HEK293 (cell line): ENCODE measurements around the gene TEX14.

ENCODE experiments used
- GLIS2 ChIP-seq: fragments of 450-650 bp; formaldehyde crosslinking; IDR thresholded peaks from 2 replicates; pipeline ENCODE4 v1.5.1; 2016; ENCODE audit warnings: missing biosample characterization, missing genetic modification characterization
- KLF1 ChIP-seq: fragments of 450-650 bp; formaldehyde crosslinking; IDR thresholded peaks from 2 replicates; pipeline ENCODE4 v1.5.1; 2016; ENCODE audit warnings: missing biosample characterization, missing genetic modification characterization
- KLF16 ChIP-seq: fragments of 450-650 bp; formaldehyde crosslinking; IDR thresholded peaks from 2 replicates; pipeline ENCODE4 v1.5.1; 2017; ENCODE audit warnings: missing biosample characterization, missing genetic modification characterization
- KLF9 ChIP-seq: fragments of 450-650 bp; formaldehyde crosslinking; IDR thresholded peaks from 2 replicates; pipeline ENCODE4 v1.5.1; 2016; ENCODE audit warnings: missing biosample characterization, missing genetic modification characterization, low read depth
- MYNN ChIP-seq: fragments of 450-650 bp; formaldehyde crosslinking; IDR thresholded peaks from 2 replicates; pipeline ENCODE4 v1.5.1; 2016; ENCODE audit warnings: missing biosample characterization, missing genetic modification characterization, borderline replicate concordance
- SP7 ChIP-seq: fragments of 450-650 bp; formaldehyde crosslinking; IDR thresholded peaks from 2 replicates; pipeline ENCODE4 v1.5.1; 2016; ENCODE audit warnings: missing biosample characterization, missing genetic modification characterization
- ZBTB10 ChIP-seq: fragments of 450-650 bp; formaldehyde crosslinking; IDR thresholded peaks from 2 replicates; pipeline ENCODE4 v1.5.1; 2016; ENCODE audit warnings: missing biosample characterization, missing genetic modification characterization
- ZBTB49 ChIP-seq: fragments of 450-650 bp; formaldehyde crosslinking; IDR thresholded peaks from 2 replicates; pipeline ENCODE4 v1.5.1; 2016; ENCODE audit warnings: missing biosample characterization, missing genetic modification characterization, low read depth
- ZBTB7A ChIP-seq: fragments of 450-650 bp; formaldehyde crosslinking; IDR thresholded peaks from 2 replicates; pipeline ENCODE4 v1.5.1; 2016; ENCODE audit warnings: low read depth, missing biosample characterization, missing genetic modification characterization
- ZEB2 ChIP-seq: fragments of 450-650 bp; formaldehyde crosslinking; IDR thresholded peaks from 2 replicates; pipeline ENCODE4 v1.5.1; 2016; ENCODE audit warnings: missing biosample characterization, missing genetic modification characterization
- ZFP41 ChIP-seq: fragments of 450-650 bp; formaldehyde crosslinking; IDR thresholded peaks from 2 replicates; pipeline ENCODE4 v1.5.1; 2016; ENCODE audit warnings: missing biosample characterization, missing genetic modification characterization, borderline replicate concordance
- ZFP69B ChIP-seq: fragments of 450-650 bp; formaldehyde crosslinking; IDR thresholded peaks from 2 replicates; pipeline ENCODE4 v1.5.1; 2016; ENCODE audit warnings: missing biosample characterization, missing genetic modification characterization
- ZNF132 ChIP-seq: fragments of 450-650 bp; formaldehyde crosslinking; IDR thresholded peaks from 2 replicates; pipeline ENCODE4 v1.5.1; 2017; ENCODE audit warnings: missing biosample characterization, missing genetic modification characterization, borderline replicate concordance
- ZNF169 ChIP-seq: fragments of 450-650 bp; formaldehyde crosslinking; IDR thresholded peaks from 2 replicates; pipeline ENCODE4 v1.5.1; 2016; ENCODE audit warnings: missing biosample characterization, missing genetic modification characterization
- ZNF19 ChIP-seq: fragments of 450-650 bp; formaldehyde crosslinking; IDR thresholded peaks from 2 replicates; pipeline ENCODE4; 2016; ENCODE audit warnings: missing biosample characterization, missing genetic modification characterization, low read depth
- ZNF202 ChIP-seq: fragments of 450-650 bp; formaldehyde crosslinking; IDR thresholded peaks from 2 replicates; pipeline ENCODE4 v1.5.1; 2016; ENCODE audit warnings: missing biosample characterization, missing genetic modification characterization, borderline replicate concordance
- ZNF239 ChIP-seq: fragments of 450-650 bp; formaldehyde crosslinking; IDR thresholded peaks from 2 replicates; pipeline ENCODE4 v1.5.1; 2016; ENCODE audit warnings: missing biosample characterization, missing genetic modification characterization
- ZNF311 ChIP-seq: fragments of 450-650 bp; formaldehyde crosslinking; IDR thresholded peaks from 2 replicates; pipeline ENCODE4 v1.5.1; 2017; ENCODE audit warnings: missing biosample characterization, missing genetic modification characterization, borderline replicate concordance
- ZNF324 ChIP-seq: fragments of 450-650 bp; formaldehyde crosslinking; IDR thresholded peaks from 2 replicates; pipeline ENCODE4 v1.5.1; 2016; ENCODE audit warnings: missing biosample characterization, missing genetic modification characterization
- ZNF530 ChIP-seq: fragments of 450-650 bp; formaldehyde crosslinking; IDR thresholded peaks from 2 replicates; pipeline ENCODE4 v1.5.1; 2016; ENCODE audit warnings: low read depth, missing biosample characterization, missing genetic modification characterization
- ZNF560 ChIP-seq: fragments of 450-650 bp; formaldehyde crosslinking; IDR thresholded peaks from 2 replicates; pipeline ENCODE4 v1.5.1; 2017; ENCODE audit warnings: missing biosample characterization, missing genetic modification characterization, borderline replicate concordance
- ZNF571 ChIP-seq: fragments of 450-650 bp; formaldehyde crosslinking; IDR thresholded peaks from 2 replicates; pipeline ENCODE4 v1.5.0; 2017; ENCODE audit warnings: missing biosample characterization, missing genetic modification characterization
- ZNF596 ChIP-seq: fragments of 450-650 bp; IDR thresholded peaks from 2 replicates; pipeline ENCODE4 v1.5.0; 2018; ENCODE audit warnings: missing biosample characterization, mild to moderate bottlenecking, missing genetic modification characterization, moderate library complexity
- ZNF654 ChIP-seq: fragments of 450-650 bp; formaldehyde crosslinking; IDR thresholded peaks from 2 replicates; pipeline ENCODE4 v1.5.1; 2016; ENCODE audit warnings: low read depth, missing biosample characterization, missing genetic modification characterization
- ZNF660 ChIP-seq: fragments of 450-650 bp; IDR thresholded peaks from 2 replicates; pipeline ENCODE4 v1.5.1; 2018; ENCODE audit warnings: missing biosample characterization, mild to moderate bottlenecking, missing genetic modification characterization
- ZNF677 ChIP-seq: fragments of 450-650 bp; IDR thresholded peaks from 2 replicates; pipeline ENCODE4 v1.5.0; 2018; ENCODE audit warnings: missing biosample characterization, mild to moderate bottlenecking, missing genetic modification characterization, moderate library complexity
- ZNF776 ChIP-seq: fragments of 450-650 bp; formaldehyde crosslinking; IDR thresholded peaks from 2 replicates; pipeline ENCODE4 v1.5.0; 2017; ENCODE audit warnings: missing biosample characterization, missing genetic modification characterization, borderline replicate concordance
- ZNF785 ChIP-seq: fragments of 450-650 bp; formaldehyde crosslinking; IDR thresholded peaks from 2 replicates; pipeline ENCODE4 v1.5.1; 2016; ENCODE audit warnings: missing biosample characterization, missing genetic modification characterization
- ZXDB ChIP-seq: fragments of 450-650 bp; formaldehyde crosslinking; IDR thresholded peaks from 2 replicates; pipeline ENCODE4 v1.5.1; 2016; ENCODE audit warnings: missing biosample characterization, missing genetic modification characterization
- TF ChIP-seq, protein P1 (sequence below): fragments of 450-650 bp; formaldehyde crosslinking; IDR thresholded peaks from 2 replicates; pipeline ENCODE4 v1.5.1; 2016; ENCODE audit warnings: missing biosample characterization, missing genetic modification characterization
- TF ChIP-seq, protein P2 (sequence below): fragments of 450-650 bp; formaldehyde crosslinking; IDR thresholded peaks from 2 replicates; pipeline ENCODE4 v1.5.1; 2017; ENCODE audit warnings: missing biosample characterization, mild to moderate bottlenecking, missing genetic modification characterization, moderate library complexity

The TEX14 gene

DNA sequence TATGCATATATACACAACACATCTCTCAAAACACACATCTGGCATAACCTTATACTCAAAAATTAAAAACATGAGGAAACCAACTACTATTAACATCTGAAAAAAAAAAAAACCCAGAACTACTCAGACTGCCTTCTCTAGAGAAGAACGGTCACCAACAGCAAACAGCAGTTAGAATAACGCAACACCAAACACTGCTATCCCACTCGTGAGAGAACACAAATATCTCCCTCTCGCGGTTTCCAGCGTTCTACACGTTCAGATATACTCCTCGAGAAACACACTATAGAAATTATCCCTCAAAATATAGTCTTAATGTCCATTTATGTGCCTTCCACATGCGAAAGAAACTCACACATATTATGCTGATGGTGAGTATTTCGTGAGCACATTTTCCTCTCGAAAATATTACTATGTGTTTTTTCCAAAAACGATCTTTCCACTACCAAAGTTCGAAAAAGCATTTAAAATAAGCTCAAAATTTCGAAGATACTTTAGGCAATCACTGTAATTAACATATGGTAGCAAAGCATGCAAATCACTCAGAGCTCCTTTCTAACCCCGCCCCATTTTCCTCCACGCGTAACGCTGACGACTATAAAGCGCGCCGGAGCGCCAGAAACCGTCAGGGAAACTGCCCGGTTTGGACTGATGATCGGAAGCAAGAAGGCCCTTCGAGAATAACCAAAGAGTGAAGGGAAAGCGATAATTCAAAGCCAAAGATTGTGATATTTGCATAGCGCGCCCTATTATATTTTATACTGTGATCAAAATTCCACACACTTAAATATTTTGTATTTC is 60.1 kb downstream of the TEX14 start (continued):
- TF ChIP-seq KLF16 (tag by site-specific recombination) (peak; percentile 79), ZBTB10 (tag by site-specific recombination) (no peak), ZNF202 (no peak), ZNF785 (no peak), SP7 (tag by site-specific recombination) (peak; percentile 90), ZNF654 (tag by site-specific recombination) (peak; percentile 47), ZEB2 (tag by site-specific recombination) (peak; percentile 90), MYNN (tag by site-specific recombination) (no peak), ZNF530 (no peak), ZXDB (tag by site-specific recombination) (peak; percentile 89), ZNF660 (peak; percentile 83), ZNF311 (tag by site-specific recombination) (no peak), ZNF324 (tag by site-specific recombination) (peak; percentile 90; the same call in 1 of the 2 replicates), ZNF560 (tag by site-specific recombination) (no peak), ZBTB7A (tag by site-specific recombination) (peak; percentile 23; the same call in 1 of the 2 replicates), ZNF571 (no peak), ZNF596 (peak; percentile 94), ZNF169 (no peak), KLF1 (tag by site-specific recombination) (peak; percentile 33; the same call in 1 of the 2 replicates), ZNF239 (tag by site-specific recombination) (peak; percentile 45; the same call in 1 of the 2 replicates), GLIS2 (tag by site-specific recombination) (no peak), ZFP41 (tag by site-specific recombination) (no peak), ZNF132 (tag by site-specific recombination) (no peak), ZBTB49 (tag by site-specific recombination) (no peak), KLF9 (no peak), ZNF677 (no peak), ZNF776 (tag by site-specific recombination) (no peak; the same call in 1 of the 2 replicates), ZNF19 (no peak), ZFP69B (peak; percentile 78)
- TF ChIP-seq, protein P1, sequence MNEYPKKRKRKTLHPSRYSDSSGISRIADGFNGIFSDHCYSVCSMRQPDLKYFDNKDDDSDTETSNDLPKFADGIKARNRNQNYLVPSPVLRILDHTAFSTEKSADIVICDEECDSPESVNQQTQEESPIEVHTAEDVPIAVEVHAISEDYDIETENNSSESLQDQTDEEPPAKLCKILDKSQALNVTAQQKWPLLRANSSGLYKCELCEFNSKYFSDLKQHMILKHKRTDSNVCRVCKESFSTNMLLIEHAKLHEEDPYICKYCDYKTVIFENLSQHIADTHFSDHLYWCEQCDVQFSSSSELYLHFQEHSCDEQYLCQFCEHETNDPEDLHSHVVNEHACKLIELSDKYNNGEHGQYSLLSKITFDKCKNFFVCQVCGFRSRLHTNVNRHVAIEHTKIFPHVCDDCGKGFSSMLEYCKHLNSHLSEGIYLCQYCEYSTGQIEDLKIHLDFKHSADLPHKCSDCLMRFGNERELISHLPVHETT (tag by site-specific recombination), result peak; percentile 96
- TF ChIP-seq, protein P2, sequence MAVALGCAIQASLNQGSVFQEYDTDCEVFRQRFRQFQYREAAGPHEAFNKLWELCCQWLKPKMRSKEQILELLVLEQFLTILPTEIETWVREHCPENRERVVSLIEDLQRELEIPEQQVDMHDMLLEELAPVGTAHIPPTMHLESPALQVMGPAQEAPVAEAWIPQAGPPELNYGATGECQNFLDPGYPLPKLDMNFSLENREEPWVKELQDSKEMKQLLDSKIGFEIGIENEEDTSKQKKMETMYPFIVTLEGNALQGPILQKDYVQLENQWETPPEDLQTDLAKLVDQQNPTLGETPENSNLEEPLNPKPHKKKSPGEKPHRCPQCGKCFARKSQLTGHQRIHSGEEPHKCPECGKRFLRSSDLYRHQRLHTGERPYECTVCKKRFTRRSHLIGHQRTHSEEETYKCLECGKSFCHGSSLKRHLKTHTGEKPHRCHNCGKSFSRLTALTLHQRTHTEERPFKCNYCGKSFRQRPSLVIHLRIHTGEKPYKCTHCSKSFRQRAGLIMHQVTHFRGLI, result peak; percentile 10; the same call in 1 of the 2 replicates
